Activated CD4-positive, alpha-beta T cell treated with anti-CD3 and anti-CD28 coated beads for 4 hours (primary cell): ENCODE data around the gene NAE1.
"Not testable (repeated sequence)": the region's sequence is repeated elsewhere in the genome, so short reads cannot be mapped to it uniquely, and the experiment has no call there.

ENCODE experiments used
- DNase-seq, 2 donors: peaks; one replicate each; pipeline ENCODE4 v3.0.0-alpha.2; 2020

The NAE1 gene

DNA sequence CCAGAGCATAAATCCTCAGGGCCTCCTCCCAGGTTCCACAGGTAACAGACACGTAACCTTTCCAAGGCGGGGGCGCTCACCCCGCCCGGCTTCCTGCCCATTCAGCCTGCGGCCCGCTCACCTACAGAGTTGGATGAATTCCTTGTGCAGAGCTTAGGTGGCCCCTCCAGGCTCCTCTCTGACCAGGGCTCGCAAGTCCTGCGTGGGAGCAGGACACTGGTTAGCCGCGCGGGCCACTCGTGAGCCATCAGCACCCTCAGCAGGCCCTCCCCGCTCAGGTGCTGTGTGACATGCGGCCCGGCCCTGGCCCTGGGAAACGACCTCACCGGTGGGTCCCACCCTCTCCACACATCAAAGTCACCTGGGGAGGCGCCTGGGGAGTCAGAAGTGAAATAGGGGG lies 29.9 kb downstream of the NAE1 start:
- no peak for DNase-seq

DNA sequence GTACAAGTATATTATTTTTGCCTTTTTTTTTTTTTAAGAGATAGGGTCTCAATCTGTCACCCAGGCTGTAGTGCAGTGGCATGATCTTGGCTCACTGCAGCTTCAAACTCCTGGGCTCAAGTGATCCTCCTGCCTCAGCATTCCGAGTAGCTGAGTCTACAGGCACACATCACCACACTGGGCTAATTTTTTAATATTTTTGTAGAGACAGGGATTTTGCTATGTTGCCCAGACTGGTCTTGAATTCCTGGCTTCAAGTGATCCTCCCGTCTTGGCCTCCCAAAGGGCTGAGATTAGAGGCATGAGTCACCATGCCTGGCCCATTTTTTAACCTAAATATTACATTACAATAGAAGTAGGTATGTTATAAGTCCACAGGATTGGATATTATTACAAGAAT lies 32.6 kb downstream of the NAE1 start:
- DNase-seq = no peak

DNA sequence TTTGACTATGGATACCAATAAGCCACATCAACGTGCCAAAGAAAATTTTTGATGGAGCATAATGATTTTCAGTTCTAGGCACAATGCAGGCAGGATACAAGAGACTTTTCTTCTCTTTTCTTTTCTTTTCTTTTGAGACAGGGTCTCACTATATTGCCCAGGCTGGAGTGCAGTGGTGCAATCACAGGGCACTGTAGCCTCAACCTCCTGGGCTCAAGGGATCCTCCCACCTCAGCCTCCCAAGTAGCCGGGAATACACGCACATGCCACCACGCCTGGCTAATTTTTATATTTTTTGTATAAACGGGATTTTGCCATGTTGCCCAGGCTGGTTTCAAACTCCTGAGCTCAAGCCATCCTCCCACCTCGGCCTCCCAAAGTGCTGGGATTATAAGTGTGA lies 36.8 kb downstream of the NAE1 start:
- not testable (repeated sequence) for DNase-seq

DNA sequence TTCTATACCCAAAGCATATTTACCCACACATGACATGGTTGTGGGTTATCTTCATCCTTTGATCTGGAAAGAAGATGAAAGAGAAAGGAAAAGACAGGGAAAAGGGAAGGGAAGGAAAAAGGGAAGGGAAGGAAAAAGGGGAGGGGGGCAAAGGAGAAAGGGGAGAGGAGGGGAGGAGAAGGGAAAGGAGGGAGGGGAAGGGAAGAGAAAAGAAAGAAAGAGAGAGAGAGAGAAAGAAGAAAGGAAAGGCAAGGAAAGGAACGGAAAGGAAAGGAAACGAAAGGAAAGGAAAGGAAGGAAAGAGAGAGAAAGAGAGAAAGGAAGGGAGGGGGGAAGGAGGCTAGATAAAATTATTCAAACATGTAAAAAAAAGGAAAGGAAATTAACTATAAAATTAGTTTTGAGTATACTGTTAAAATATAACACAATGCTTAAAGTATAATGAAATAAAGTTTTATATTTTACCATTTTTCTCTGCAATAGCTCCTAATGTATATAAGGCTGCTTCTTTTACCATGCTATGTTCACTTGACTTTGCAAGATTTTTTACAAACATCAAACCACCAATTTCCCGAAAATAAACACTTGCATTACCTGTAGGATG lies 40.5 kb downstream of the NAE1 start:
- DNase-seq = no peak

DNA sequence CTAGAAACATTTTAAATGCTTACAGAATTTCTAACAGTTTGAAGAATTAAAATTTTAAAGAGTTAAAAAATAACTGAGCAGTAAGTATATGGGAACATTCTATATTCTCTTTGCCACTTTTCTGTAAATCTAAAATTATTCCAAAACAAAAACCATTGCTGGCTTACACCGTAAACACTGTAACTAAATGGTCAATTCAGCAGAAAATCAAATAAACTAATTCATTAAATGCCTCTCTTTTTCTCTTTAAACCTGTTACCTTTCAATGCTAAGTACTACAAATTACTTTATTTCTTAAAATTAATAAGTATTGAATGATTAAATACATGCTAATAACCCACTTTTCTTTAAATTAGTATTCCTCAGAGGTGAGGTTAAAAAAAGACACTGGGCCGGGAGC lies 43.3 kb downstream of the NAE1 start:
- DNase-seq = no peak

DNA sequence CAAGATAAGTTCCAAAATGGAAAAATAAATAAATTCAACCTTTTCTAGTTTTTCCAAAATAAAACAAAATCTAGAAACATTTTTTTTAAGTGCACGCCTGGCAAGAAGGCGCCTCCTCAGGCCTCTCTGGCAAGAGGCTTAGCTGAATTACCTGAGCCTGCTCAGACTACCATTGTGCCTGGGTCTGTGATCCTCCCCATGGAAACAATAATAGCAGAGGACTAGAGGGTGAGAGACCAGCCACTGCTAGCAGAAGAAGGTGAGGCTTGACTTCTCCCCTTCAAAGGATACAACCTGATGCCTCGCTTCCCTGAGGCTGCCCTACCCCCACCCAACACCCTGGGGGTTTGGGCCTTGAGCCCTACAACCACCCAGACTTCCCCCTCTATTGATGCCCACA lies 44.2 kb downstream of the NAE1 start:
- DNase-seq = no peak

DNA sequence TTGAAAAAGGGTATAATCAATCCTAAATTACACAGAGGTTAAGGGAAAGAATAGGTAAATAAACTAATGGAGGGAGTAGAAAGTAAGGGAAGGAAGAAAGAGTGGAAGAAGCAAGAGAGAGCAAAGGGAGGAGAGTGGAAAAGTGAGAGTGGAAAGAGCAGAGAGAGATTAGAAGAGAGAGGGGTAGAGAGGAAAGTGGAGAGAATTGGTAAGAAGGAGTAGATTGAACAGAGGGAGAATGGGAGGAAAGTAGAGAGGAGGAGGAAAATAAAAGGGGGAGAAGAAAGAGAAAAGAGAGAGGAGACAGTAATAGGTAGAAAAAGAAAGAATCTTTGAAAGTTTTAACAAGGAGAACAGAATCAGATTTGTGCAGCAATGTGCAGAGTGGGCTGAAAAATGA lies 54.3 kb downstream of the NAE1 start:
- DNase-seq = no peak

DNA sequence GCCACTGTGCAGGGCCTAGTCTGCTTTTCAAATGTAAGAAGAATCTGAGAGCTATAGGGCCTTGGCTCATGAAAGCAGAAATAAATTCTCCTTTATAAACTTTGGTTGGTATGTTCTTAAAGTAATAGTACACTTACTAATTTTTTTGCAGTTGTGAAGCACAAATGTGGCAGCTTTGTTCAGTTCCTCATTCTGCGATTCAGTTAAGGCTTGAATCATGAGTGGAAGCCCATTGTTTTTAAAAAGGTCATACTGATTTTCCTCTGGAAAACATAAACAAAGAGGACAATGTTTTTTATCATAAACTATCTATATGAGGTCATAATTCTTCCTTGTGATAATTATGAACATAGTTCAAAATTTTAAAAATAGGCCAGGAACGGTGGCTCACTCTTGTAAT lies 55.8 kb downstream of the NAE1 start:
- no peak for DNase-seq

DNA sequence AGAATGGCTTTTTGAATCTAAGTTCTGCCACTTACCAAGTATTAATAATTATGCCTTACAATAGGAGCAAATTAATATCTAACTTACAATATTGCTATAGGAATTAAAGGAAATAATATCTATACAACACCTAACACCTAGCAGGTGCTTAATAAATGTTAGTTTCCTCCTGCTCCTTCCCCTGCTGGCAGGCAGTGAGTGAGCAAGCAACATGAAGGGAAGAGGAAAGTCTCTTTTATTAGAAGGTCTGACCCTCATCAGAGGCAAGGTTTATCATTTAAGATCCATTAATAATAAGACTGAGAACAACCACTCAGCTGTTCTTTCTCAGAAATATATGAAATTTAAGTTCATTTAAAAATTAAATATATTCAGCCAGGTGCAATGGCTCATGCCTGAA lies 72.7 kb downstream of the NAE1 start:
- DNase-seq = no peak

DNA sequence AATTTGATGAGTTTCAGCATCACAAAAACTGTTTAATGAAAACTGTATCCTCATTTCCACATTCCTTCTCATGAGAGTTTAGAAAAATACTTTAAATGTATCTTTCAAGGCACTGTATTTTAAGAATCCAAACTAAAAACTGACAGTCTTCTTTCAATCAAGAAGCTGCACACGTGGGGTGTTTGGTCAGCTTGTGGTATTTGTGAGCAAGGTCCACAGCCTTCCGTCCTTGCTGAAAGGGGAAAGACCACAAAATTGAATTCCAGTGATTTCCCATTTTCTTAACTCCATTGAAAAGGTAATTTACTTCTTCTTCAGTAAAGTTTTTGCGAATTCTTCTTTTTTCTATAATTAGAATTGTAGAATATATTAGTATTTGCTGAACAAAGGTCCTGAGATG lies 76.0 kb downstream of the NAE1 start:
- DNase-seq = no peak

DNA sequence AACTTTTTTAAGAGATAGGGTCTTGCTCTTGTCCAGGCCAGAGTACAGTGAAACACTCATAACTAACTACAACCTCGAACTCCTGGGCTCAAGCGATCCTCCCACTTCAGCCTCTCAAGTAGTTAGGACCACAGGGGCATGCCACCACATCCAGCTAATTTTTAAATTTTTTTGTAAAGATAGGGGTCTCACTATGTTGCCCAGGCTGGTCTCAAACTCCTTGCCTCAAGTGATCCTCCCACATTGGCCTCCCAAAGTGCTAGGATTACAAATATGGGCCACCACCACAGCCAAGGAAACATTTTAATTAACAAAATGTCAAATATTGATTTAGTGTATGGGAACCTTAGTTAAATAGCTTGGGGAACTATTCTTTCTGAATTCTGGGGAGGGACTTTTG lies 76.6 kb downstream of the NAE1 start:
- DNase-seq = no peak

DNA sequence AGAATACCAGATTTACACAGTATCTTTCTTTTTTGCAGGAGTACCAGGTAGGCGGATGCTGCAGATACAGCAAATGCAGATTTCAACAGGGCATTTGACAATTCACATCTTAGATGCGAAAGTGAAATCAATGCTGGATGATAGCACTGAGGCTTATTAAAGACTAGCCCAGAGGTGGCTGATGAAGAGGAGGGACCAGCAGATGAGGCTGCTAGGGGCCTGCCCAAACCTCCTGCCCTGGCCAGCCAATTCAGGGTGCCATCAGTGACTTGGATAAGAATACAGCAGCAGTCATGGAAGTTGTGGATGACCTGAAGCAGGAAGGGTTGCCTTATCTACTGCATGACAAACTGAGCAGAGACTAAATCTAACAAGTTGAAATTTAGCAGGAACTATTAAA lies 77.8 kb downstream of the NAE1 start:
- no peak for DNase-seq
